K562 (cell line): ENCODE results near the gene HIVEP2. TPM values are rescaled to one million over a fixed set of nuclear protein-coding genes. Genes with fewer than 3 reads are reported as not detected.

ENCODE experiments used
- ATAC-seq: fragments of 200-7000 bp; cut with Tn5 transposase; 3 replicates; pipeline ENCODE4 v1.9.1; 2020; ENCODE audit warnings: moderate library complexity
- BruUV-seq: library from RNA; stranded (reverse); fragments of 400-500 nt; replicated peaks from 2 replicates; lab custom pipeline; 2021; lab: Mats Ljungman, UMichigan
- CTCF ChIA-PET: fragments of 300-600 bp; formaldehyde crosslinking; extraction: SDS; loops from one replicate; lab custom pipeline; 2021; ENCODE audit warnings: low intra/inter-chr PET ratio; lab: Yijun Ruan, JAX
- POLR2A ChIA-PET: fragments of 300-600, 350-650 bp; sonication (Branson Sonifier 250); formaldehyde crosslinking; extraction: SDS; loops from one replicate; lab custom pipeline; 2021; ENCODE audit warnings: antibody characterized with exemption, inconsistent platforms; lab: Yijun Ruan, JAX
- DNase-seq, 4 experiments: peaks; one replicate each; pipeline versions ENCODE4 v3.0.0 to v3.0.0-alpha.2; 2011 to 2018; ENCODE audit warnings: low spot score in 3 of 4, mixed read lengths in 3 of 4; ENCODE audit errors: extremely low read depth in 1 of 4
- FAIRE-seq: peaks from 2 replicates; lab custom pipeline; 2011; peaks lifted over from hg19 to GRCh38; lab: Jason Lieb, UNC
- H2AFZ ChIP-seq: 2 replicates; pipeline ENCODE4 v1.6.0; 2011; ENCODE audit warnings: low read depth, low read length, control low read depth, inconsistent platforms
- H3K27ac ChIP-seq: fragments of 200-600 bp; 3 replicates; pipeline ENCODE4 v1.8.0; 2011; ENCODE audit warnings: low read depth, mild to moderate bottlenecking, control low read depth, inconsistent platforms, low read length, moderate library complexity, mixed read lengths; ENCODE audit errors: extremely low read depth
- H3K27me3 ChIP-seq, 2 experiments: fragments of 300-600 bp in 1 of 2; 2 replicates in 1 of 2; 3 replicates in 1 of 2; pipeline versions ENCODE4 v1.6.0 to v1.8.0; 2011; ENCODE audit warnings: inconsistent platforms in 2 of 2, low read length in 2 of 2, mild to moderate bottlenecking in 1 of 2, mixed read lengths in 1 of 2, moderate library complexity in 1 of 2; ENCODE audit not compliant: control insufficient read depth in 2 of 2, insufficient read depth in 2 of 2
- H3K36me3 ChIP-seq: fragments of 300-600 bp; 3 replicates; pipeline ENCODE4 v1.8.0; 2011; ENCODE audit warnings: mild to moderate bottlenecking, low read length, inconsistent platforms; ENCODE audit not compliant: control insufficient read depth, insufficient read depth
- H3K4me1 ChIP-seq, 2 experiments: fragments of 200-600 bp in 1 of 2; replicated peaks in 1 of 2; 2 replicates in 1 of 2; 3 replicates in 1 of 2; pipeline versions ENCODE4 v1.5.1 to v1.8.0; 2011; ENCODE audit warnings: inconsistent platforms in 2 of 2, low read length in 2 of 2, mild to moderate bottlenecking in 1 of 2, mixed read lengths in 1 of 2, moderate library complexity in 1 of 2; ENCODE audit not compliant: control insufficient read depth in 2 of 2, insufficient read depth in 2 of 2
- H3K4me2 ChIP-seq: 2 replicates; pipeline ENCODE4 v1.6.1; 2011; ENCODE audit warnings: low read length, control low read depth, inconsistent platforms, mixed read lengths; ENCODE audit not compliant: insufficient read depth
- H3K4me3 ChIP-seq: fragments of 200-600 bp; sonication (generic), shearing (Covaris generic); 2 replicates; pipeline ENCODE4 v1.5.1; 2016; ENCODE audit warnings: control low read depth, inconsistent platforms
- H3K79me2 ChIP-seq: fragments of 200-600 bp; 3 replicates; pipeline ENCODE4 v1.8.0; 2011; ENCODE audit warnings: low read length, inconsistent platforms; ENCODE audit not compliant: control insufficient read depth, insufficient read depth
- H3K9ac ChIP-seq, 2 experiments: 2 replicates each; pipeline versions ENCODE4 v1.6.0 to v1.6.1; 2011; ENCODE audit warnings: low read depth in 2 of 2, low read length in 2 of 2, control low read depth in 1 of 2, inconsistent platforms in 1 of 2, mild to moderate bottlenecking in 1 of 2, mixed read lengths in 1 of 2; ENCODE audit not compliant: insufficient read depth in 1 of 2
- H3K9me1 ChIP-seq: one replicate; pipeline ENCODE4 v1.6.0; 2011; ENCODE audit warnings: inconsistent platforms, mild to moderate bottlenecking, low read length, moderate library complexity; ENCODE audit not compliant: control insufficient read depth, insufficient read depth
- H3K9me3 ChIP-seq: replicated peaks from 2 replicates; pipeline ENCODE4 v1.5.1; 2011; ENCODE audit warnings: low read depth, low read length, inconsistent platforms; ENCODE audit not compliant: control insufficient read depth, insufficient read depth
- H4K20me1 ChIP-seq: replicated peaks from 2 replicates; pipeline ENCODE4 v1.6.1; 2011; ENCODE audit warnings: low read length, inconsistent platforms, mixed read lengths; ENCODE audit not compliant: control insufficient read depth, insufficient read depth
- BRF1 ChIP-seq: IDR thresholded peaks from 3 replicates; pipeline ENCODE4 v1.6.1; 2011; ENCODE audit warnings: borderline replicate concordance, mild to moderate bottlenecking; ENCODE audit not compliant: insufficient read length; ENCODE audit errors: extremely low read depth
- CBX2 ChIP-seq: fragments of 200-600 bp; sonication (generic); IDR thresholded peaks from one replicate; pipeline ENCODE4 v1.6.1; 2012; ENCODE audit warnings: mild to moderate bottlenecking, low read length, inconsistent platforms; ENCODE audit not compliant: insufficient read depth, poor library complexity, severe bottlenecking
- CBX5 ChIP-seq: IDR thresholded peaks from 2 replicates; pipeline ENCODE4 v1.6.1; 2014; ENCODE audit warnings: low read depth, borderline replicate concordance
- EWSR1 ChIP-seq: fragments of 450-650 bp; IDR thresholded peaks from 2 replicates; pipeline ENCODE4 v1.6.1; 2018; ENCODE audit warnings: borderline replicate concordance, mild to moderate bottlenecking, low read depth, moderate library complexity; ENCODE audit not compliant: partially characterized antibody
- FOXA3 ChIP-seq, 2 experiments: fragments of 450-650 bp in 1 of 2; sonication (generic) in 1 of 2; formaldehyde crosslinking; IDR thresholded peaks in 1 of 2; conservative IDR thresholded peaks in 1 of 2; 2 replicates each; pipeline versions ENCODE4 v1.4.0 to v1.8.0; 2020 to 2022; ENCODE audit warnings: mild to moderate bottlenecking in 2 of 2, missing genetic modification reagents in 1 of 2
- KDM5B ChIP-seq: fragments of 200-600 bp; sonication (generic); IDR thresholded peaks from 2 replicates; pipeline ENCODE4 v1.6.1; 2012; ENCODE audit warnings: low read depth, mild to moderate bottlenecking, moderate library complexity, low read length, control low read depth, inconsistent platforms; ENCODE audit not compliant: insufficient replicate concordance
- NR3C1 ChIP-seq: sonication (generic); formaldehyde crosslinking; IDR thresholded peaks from 2 replicates; pipeline ENCODE4 v1.8.1; 2022; ENCODE audit warnings: missing genetic modification reagents
- RBM39 ChIP-seq: fragments of 200-400 bp; formaldehyde crosslinking; optimal IDR thresholded peaks from 2 replicates; pipeline ENCODE3; 2018; ENCODE audit warnings: low read depth, low read length
- TAF9B ChIP-seq: fragments of 450-650 bp; IDR thresholded peaks from 2 replicates; pipeline ENCODE4 v1.6.1; 2018; ENCODE audit warnings: mild to moderate bottlenecking; ENCODE audit not compliant: partially characterized antibody
- ZBED1 ChIP-seq: IDR thresholded peaks from 2 replicates; pipeline ENCODE4 v1.6.1; 2014
- ZBTB1 ChIP-seq: sonication (generic); formaldehyde crosslinking; IDR thresholded peaks from 2 replicates; pipeline ENCODE4 v1.8.1; 2023; ENCODE audit warnings: missing genetic modification reagents, low read depth, mild to moderate bottlenecking, borderline replicate concordance
- ZFP91 ChIP-seq: sonication (generic); formaldehyde crosslinking; IDR thresholded peaks from 2 replicates; pipeline ENCODE4 v1.8.0; 2022; ENCODE audit warnings: mild to moderate bottlenecking, missing genetic modification reagents
- ZNF518B ChIP-seq: fragments of 250-450 bp; sonication (Bioruptor Pico); IDR thresholded peaks from 2 replicates; pipeline ENCODE4 v1.5.0; 2021; ENCODE audit warnings: mild to moderate bottlenecking, moderate library complexity
- ZNF717 ChIP-seq: fragments of 250-450 bp; sonication (Bioruptor Pico); IDR thresholded peaks from 2 replicates; pipeline ENCODE4 v1.5.0; 2021
- WGBS: fragments of 100-300 bp; shearing (Covaris generic); methylation state at CpG from one replicate; pipeline ENCODE4 v1.1.6; 2016; ENCODE audit warnings: low coverage, mixed read lengths; ENCODE audit not compliant: insufficient coverage; ENCODE audit errors: missing lambda C conversion rate; 5-methylcytosine and 5-hydroxymethylcytosine counted together
- in situ Hi-C: fragments of 300-500 bp; cut with MboI; formaldehyde crosslinking; loops from 4 replicates; pipeline ENCODE4 v1.15.0; 2018; ENCODE audit warnings: inconsistent platforms, mixed read lengths
- intact Hi-C: fragments of 100-400 bp; cut with micrococcal nuclease; formaldehyde crosslinking; loops from 2 replicates; pipeline ENCODE4 v1.14.2; 2022
- polyA plus RNA-seq, 8 experiments: library from polyadenylated mRNA; depleted of rRNA in 4 of 8; stranded (reverse) in 5 of 8; unstranded in 3 of 8; fragments of >200 nt; fragmentation: Nextera tagmentation in 2 of 8; fragmentation: Illumina TruSeq in 1 of 8; extraction: Ambion mirVana in 2 of 8; extraction: Trizol in 1 of 8; gene quantifications; 2 replicates each; pipeline versions ENCODE4 v1.2.1 to v1.2.3, GENCODE V29; 2011 to 2014; ENCODE audit warnings: inconsistent platforms in 1 of 8, missing spikeins in 1 of 8
- total RNA-seq, 7 experiments: library from RNA; depleted of rRNA in 6 of 7; stranded (reverse); fragments of >200 nt in 6 of 7; fragmentation: Illumina TruSeq in 2 of 7; extraction: Trizol in 2 of 7; gene quantifications; 2 replicates each; pipeline versions ENCODE4 v1.2.1 to v1.2.3, GENCODE V29; 2011 to 2021; ENCODE audit warnings: low replicate concordance in 1 of 7

The HIVEP2 gene
- total and polyA plus RNA-seq, 9 of the 15 experiments (the other 6 are each of a cell fraction or from before 2014, with no cell fraction given) = under 0.01 to 1.2 (median 0.31) TPM

GRCh38 chr6:142827369-142827768 lies 117.6 kb downstream of the HIVEP2 start (continued):
- no peak for TF ChIP-seq ZFP91 (CRISPR knock-in tag)
- no peak for TF ChIP-seq EWSR1

GRCh38 chr6:142825760-142826159 lies 119.2 kb downstream of the HIVEP2 start:
- no peaks in the 10 kb centered on the region for H3K9me1 ChIP-seq
- no peak overlapping the region for H3K4me2 ChIP-seq
- in situ Hi-C loops (no loop called here), intact Hi-C loops (loop anchor here (10.0 kb wide), 1 partner anchor 199 kb away; no protein-coding TSS in a partner anchor)
- H3K4me1 ChIP-seq = no peaks in the 10 kb centered on the region
- H3K9ac ChIP-seq = no peak overlapping the region
- POLR2A ChIA-PET = interaction anchor here (2.1 kb wide), 1 partner anchor 10 kb away, joined by 6 read pairs; no protein-coding TSS in a partner anchor
- FAIRE-seq (no peak), DNase-seq (no peak), ATAC-seq (no peak)
- WGBS = 0% methylated on average over 1 of the region's 1 CpG
- no peaks in the 10 kb centered on the region for H4K20me1 ChIP-seq
- peaks cover 0 to 2% of the 10 kb centered on the region in 2 experiments; a peak in 2 of 5 replicates for H3K27me3 ChIP-seq
- no TSS peak for BruUV-seq
- CTCF ChIA-PET = no interaction called here
- H3K79me2 ChIP-seq = no peaks in the 10 kb centered on the region
- H3K4me3 ChIP-seq = no peak overlapping the region
- H3K9me3 ChIP-seq = no peaks in the 10 kb centered on the region
- H2AFZ ChIP-seq = no peak overlapping the region
- H3K27ac ChIP-seq = no peak overlapping the region
- no peaks in the 10 kb centered on the region for H3K36me3 ChIP-seq
- TF ChIP-seq ZNF717 (CRISPR knock-in tag) (no peak), ZBTB1 (CRISPR knock-in tag) (no peak), TAF9B (no peak), CBX5 (no peak), ZNF518B (CRISPR knock-in tag) (no peak), CBX2 (no peak), BRF1 (no peak), NR3C1 (CRISPR knock-in tag) (no peak), FOXA3 (CRISPR knock-in tag; conservative IDR thresholded peaks at IDR 0.05 in 1 of 2, IDR thresholded peaks at IDR 0.05 in 1 of 2) (no peak), RBM39 (no peak), KDM5B (no peak), ZBED1 (no peak)
